ENCODE results near the gene TLL1.

The TLL1 gene

DNA sequence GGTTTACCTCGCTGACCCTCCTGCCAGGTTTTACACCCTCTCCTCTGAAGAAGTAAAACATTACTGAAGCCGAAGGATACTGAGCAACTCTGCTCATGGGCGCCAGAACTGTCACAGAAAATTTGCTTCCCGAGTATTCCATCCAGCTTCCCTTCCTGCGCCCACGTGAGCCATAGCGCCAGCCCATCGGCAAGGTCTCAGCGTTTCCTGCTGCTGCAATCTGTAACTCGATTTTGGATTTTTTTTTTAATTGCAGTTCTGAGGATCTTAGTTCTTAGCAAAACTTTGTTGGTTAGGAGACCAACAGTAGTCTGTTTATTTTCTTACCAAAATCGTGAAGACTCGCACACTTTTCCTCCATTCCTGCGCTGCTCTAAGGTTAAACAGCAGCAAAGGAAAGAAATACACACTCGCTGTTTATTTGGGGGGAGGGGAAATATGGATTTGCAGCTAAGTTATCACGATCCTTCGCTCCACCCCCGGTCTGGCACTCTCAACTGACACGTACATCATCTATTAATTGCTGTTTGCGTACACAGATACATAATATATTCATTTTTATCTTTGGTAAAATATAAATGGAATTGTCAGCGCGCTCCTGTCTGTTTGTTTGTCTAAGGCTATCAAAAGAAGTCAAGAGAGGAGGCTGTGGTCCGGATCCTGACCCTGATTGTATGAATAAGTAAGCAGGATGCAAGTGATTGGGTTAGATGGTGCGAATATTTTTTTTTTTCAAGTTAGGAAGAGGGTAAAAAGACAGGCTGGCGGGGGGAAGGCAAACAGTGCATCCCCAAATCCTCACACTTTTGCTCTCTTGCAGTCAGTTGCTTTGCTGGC lies at the start of gene TLL1:
Gene TLL1, plus strand, starts transcription at position 777 of the 837 bp plus-strand sequence. CDS start 668 bp downstream, outside the sequence.
- no peak for DNase-seq

DNA sequence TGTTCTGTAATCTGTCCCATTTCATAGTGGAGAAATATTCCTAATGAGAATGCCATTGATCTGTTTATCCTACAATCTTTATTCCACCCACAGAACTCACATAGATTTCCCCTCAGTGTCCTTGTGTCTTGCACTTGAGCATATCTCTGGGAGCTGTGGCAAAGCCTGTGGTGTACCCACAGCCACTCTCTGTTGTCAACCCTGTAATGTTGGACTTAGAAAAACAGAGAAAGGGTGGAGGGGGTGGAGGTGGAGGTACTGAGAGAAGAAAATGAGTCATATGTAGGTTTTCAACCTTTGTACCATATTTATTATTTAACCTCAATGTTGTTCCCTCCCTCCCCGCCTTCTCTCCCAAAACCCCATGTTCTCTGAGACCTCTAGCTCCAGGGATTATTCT lies 46.9 kb upstream of the TLL1 start:
- no peak for DNase-seq

DNA sequence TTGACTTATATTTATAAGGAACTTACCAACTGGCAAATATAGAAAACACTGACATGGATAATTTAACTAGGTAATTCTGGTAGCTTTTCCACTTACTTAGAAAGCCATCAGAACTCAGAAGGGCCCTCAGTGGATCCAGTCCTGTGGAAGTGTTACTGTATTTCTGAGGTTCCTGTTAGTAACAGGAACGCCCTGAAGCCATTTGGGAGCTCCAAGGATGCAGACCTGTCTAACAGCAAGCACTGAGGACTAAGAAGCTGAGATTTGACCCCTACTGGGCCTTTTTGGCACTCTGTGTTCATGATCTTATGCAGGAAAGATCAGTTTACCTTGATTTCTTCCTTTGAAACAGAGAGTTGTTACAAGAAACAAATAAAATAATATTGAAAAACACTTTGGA lies 46.0 kb upstream of the TLL1 start:
- no peak for DNase-seq

DNA sequence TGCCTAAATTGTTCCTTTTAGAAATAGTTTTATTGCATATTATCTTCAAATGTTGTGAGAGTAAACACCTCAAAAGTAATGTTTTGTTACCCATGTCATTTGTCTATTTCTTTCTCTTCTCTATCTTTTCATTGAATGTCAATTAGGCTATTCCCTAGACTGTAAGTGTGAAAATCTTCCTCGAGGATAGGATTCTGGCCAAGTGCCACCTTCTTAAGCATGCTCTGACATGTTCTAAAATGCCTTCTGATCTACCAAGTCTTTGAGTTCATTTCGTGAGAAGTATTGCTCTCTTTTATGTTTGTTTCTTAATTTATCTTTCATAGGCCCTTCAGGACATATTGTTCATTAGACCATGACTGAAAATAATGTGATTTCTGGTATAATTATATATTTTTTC lies 44.1 kb upstream of the TLL1 start:
- no peak for DNase-seq

DNA sequence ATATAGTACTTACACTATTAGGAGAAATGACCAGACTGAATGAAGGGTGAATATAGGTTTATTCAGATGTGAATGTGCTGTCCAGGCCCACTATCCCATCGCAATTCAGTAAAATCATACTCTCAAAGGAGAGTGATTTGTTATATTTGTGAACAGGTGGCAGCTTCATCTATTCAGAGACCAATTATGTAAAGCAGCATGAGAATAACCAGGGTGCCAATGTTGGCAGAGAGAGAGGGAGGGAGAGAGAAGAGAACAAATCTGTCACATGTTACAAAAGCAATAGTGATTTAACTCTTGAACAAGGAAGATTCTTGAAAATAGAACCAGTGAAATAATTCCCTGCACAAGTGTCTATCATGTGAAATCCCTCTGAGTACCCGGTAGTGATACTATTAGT lies 38.9 kb upstream of the TLL1 start:
- DNase-seq, result no peak

DNA sequence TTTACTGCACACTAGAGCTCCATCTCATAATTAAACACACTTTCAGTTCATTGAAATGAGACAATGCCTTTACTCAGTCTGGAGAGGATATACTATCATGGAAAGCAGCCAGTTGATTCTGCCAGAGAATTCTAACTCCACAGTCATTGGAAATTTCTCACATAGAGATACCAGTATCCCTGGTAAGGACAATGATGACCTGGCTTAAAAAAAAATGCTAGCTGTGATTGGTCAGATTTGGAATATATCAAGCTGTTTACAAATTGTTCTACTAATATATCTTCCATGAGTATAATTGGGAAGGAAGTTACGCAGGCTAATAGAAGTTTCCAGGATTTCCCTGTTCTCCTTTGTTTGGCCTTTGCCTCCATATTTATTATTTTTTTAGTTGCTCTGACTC lies 34.5 kb upstream of the TLL1 start:
- DNase-seq, result no peak

DNA sequence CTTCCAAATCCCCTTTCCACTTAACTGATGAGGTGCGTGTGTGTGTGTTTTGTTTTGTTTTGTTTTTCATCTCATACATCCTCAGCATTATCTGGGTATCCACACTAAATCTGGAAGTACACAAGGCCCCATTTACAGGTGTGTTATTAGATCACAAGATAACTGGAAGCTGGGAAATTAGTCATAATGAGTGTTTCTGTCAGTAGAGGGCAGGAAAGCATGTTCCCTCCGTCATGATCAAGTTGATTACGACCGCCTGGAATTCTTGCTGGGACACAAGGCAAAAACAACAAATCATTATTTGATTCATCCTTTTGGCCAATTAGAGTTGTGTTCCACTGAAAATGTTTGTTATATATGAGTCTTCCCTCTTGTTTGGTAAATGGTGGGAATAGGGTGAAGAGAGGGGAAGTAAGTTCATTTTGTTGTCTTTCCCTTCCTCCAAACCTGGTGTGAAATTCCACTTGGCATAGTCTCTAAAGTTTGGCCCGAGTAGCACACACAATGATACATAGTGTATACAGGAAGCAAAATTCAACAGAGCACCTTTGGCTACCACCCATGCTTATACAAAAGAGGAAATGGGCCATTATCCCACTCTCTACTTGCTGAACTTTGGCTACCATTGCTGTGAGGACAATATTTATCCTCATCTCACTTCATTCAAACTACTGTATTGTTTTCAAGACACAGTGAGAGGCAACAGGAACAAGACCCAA lies 33.3 kb upstream of the TLL1 start:
- DNase-seq, result no peak

DNA sequence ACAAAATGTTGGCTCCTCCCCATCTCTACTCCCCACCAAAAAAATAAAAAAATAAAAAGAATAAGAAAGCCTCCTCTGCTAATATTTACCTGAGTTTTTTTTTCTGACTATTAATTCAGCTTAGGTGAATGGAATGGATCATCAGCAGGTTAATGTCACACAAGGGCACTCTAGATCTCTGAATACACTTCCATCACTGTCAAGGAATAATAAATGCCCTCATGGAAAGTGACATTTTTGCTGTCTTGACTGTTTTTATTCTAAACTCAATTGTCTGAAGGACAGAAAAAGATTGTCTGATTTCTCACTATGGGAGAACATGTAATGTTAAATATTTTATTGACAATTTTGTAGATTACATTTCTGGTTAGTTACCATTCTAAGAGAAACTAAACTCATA lies 30.4 kb upstream of the TLL1 start:
- DNase-seq, result no peak

DNA sequence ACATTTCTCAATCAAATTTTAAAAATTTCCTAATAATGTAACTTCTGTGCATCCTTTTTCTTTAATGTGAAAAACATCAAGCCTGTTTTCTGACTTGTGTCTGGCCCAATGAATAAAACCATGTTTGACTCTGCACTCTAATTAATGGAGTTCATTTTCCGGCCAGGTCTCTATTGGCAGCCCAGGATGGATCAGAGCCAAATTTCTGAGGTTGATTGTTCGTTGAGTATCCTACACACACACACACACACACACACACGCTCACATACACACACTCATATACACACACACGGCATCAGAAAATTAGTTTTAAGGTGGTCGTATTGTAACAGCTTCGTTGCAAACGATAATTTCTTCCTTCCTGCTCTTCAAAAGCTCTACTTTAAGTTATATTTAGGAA lies 28.9 kb upstream of the TLL1 start:
- DNase-seq, result no peak

DNA sequence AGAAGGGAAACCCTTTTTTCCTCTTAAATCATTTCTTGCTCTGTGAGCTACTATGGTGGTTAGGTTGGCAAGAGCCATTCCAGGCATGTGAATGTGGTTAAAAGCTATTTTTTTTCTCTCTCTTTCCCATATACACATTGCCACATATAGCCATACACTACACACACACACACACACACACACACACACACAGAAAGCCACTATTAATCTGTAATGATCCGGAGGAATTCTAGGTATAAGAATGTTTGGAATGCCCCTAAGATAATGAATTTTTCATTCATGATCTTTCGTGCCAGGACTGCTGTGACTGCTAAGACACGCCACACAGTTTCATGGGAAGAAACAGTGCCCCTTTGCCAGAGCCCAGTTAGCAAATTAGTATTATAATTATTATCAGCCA lies 21.8 kb upstream of the TLL1 start:
- DNase-seq, result no peak

DNA sequence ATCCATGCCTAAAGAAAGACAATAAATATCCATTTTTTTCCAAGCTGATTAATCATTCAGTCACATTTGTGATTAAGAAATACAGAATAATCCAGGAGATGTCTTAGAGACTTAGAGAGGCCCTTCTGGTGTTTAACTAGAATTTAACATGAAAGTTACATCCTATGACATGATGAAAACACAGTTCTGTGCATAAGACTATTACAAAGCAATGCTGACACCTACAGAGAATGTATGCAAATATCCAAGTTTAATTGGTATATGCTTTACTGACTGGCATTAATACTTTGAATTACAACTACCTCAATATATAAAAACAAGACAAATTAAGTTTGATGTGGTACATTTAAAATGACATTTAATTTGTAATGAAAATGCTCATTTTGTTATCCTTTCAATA lies 17.8 kb upstream of the TLL1 start:
- no peak for DNase-seq

DNA sequence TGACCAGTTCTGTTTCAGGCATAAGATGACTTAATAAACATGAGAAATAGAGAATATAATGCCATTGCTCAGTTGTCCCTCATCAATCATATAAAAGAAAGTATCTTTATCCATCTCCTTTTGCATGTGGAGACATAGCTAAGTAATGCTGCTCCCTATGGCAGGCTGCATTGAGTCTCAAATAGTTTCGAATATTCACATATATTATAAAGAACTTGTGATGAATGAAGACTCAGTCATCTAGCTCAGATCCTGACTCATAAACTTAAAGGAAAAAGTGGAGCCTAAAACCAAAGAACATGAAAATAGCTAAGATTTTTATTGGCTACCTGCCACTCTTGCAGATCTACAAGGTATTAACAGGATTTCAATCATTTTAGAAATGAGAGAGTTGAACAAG lies 11.7 kb upstream of the TLL1 start:
- no peak for DNase-seq

DNA sequence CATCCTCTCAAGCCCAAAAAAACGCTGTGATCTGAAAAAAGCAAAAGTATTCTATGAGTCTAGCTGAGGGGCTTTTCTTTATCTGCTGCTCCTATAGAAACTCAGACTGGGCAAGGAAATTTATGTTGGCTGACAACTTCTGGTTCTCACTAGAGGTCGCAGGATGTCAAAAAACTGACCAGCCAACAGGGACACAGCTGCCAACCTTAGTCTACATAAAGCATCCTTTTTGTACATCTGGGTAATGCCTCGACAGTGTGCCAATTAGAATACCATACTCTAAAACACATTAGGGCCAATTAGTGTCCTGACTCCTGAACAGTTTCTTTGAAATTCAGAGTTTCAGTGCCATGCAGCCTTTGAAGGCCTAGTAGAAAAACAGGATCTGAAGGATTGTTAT lies 8.8 kb upstream of the TLL1 start:
- DNase-seq, result no peak

DNA sequence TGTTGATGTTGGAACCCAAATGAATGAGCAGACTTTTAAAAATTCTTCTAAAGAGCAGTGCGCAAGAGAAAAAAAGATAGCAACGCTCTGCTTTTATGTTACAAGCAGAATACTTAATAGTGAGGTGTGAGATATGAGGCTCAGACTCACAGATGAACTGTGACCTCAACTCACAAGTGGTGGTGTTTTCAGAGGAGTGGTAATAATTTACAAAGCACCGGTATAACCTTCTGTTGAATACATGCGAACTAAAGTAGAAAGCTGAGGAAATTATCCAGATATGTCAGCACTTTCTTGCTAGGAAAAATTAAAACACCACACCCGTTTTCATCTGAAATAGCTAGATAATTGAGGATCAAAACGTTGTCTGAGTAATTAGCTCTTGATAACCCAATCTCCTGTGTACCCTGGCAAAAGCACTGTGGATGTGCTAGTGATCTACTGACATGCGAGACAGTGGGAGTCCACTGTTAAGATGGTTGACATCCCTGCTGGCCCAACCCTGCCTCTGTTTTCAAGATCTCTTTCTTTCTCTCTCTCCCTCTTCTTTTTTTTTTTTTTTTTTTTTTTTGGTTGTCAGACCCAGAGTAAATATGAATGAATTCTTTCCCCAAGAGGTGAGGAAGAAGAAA lies 6.9 kb upstream of the TLL1 start:
- DNase-seq, result no peak

DNA sequence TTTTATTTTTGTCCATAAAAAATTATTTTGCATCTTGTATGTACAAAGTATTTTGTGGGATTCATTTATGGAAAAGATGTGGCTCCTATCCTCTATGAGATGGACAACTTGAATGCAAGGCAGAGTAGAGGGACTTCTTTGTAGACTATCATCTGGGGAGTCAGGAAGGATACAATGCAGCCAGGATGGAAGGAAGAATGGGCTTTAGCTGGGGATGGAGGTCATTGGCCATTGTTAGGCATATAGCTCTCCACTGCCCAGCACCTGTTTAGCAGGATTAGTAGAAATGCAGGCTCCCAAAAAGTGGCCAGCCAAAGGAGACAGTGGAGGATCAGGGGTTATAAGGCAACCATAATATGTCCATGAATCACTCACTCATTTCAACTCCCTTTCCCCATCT lies 5.1 kb upstream of the TLL1 start:
- no peak for DNase-seq

DNA sequence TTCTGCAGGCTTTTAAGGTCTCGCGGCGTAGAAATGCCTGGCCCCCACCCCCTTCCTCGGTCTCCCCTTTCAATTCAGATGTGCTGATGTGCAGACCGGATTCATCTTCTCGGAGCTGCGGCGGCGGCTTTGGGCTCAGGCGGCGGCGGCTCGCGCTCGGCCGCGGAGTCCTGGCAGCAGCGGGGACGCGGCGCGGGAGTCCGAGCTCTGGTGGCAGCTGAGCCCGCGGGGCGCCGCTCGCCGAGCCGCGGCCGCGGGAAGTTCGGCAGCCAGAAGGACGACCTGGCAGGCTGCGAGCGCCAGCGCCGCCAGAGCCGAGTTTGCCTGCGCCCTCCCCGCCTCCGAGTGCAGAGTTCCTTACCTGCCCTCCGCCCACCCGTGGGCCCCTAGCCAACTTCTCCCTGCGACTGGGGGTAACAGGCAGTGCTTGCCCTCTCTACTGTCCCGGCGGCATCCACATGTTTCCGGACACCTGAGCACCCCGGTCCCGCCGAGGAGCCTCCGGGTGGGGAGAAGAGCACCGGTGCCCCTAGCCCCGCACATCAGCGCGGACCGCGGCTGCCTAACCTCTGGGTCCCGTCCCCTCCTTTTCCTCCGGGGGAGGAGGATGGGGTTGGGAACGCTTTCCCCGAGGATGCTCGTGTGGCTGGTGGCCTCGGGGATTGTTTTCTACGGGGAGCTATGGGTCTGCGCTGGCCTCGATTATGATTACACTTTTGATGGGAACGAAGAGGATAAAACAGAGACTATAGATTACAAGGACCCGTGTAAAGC lies 448 bp downstream of the TLL1 start:
- peak in 1 of 4 experiments; percentile 0 for DNase-seq

DNA sequence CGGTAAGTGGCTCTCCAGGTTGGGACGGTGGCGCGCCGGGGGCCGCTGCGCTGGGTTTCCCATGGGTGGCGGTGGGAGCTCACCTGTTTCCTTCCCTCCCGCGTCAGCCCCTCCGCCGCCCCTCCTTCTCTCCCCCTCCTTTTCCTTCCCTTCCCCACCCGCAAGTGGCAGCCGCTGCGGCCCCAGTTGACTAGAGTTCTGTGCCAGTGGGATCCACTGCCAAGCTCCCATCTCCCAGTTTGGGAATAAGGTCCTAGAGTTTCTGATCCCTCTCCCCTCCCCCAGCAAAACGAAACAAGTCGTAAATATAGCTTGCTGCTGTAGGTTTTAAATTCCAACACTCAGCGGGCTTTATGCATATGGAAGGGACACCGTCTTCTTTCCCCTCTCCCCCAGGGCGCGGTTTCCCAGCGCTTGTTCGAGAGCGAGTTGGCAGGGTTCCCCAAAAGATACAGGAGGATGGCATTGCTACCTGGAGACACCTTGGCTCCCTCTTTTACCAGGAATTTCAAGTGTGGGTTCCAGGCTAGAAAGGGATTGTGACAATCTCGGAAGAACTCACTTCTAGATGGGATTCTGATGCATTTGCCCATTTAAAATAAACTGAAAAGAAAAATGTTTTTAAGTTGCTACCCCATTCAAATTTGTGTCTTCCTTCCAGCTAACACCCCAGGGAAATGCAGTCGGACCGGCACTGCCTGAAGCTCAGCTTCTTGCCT lies 1.2 kb downstream of the TLL1 start:
- DNase-seq, result no peak

DNA sequence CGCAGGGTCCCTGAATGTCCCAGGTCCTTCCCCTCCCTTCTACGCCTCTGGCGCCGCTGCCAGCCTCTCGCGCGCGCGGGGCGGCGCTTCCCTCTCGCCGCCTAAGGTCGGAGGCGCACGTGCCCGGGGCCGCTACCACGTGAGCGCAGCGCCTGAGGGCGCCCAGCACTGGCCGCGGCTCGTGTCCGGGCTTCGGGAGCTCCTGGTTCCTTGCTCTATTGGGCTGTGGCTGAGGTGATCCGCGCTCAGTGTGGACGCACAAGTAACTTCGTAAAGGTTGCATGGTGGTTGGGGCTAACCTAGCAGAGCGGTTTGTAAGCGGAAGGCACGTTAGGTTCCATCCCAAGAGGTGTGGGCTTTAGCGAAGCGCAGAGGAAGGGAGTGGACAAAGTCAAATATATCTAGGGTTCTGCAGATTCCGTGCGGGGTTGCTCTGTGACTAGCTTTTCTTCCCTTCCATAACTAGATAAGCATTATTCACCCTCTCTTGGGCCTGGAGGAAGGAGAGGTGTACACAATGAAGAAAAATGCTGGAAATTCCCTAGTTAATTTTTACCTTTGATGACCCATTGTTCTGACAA lies 1.8 kb downstream of the TLL1 start:
- DNase-seq, result no peak

DNA sequence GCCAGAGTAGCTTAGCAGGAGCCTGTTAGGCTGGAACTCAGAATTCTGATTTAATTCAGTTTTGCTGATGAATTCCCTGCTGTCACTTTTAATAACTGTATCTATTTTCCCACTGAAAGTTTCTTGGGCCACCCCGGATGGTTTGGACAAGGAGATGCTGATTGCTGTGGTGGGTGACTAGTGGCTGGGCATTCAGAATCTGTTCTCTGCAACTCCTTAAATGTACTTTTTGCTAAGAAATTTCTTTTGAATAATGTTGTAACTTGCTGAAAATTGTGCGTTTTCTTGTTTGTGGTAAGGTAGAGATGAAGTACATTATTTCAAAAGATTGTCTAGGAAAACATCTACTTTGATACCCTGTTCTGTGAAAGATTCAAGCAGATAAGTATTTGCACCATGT lies 2.4 kb downstream of the TLL1 start:
- DNase-seq, result no peak

DNA sequence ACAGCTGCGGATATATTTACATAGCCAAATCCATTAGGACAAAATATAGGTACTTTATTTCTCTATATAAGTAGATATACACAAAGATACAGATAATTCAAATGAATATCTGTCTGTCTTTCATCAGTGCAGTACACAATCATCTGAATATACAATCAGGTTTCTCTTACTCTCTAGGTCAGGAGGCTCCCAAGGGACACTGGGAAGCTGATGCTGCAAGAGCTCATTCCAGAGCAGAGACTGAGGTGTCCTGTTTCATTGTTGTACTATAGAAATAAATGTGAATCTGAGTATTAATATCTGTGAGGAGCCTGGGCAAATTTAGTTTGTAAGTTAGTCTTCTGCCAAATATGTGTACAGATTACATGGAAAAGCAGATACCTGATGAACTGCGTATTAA lies 4.2 kb downstream of the TLL1 start:
- DNase-seq, result no peak

DNA sequence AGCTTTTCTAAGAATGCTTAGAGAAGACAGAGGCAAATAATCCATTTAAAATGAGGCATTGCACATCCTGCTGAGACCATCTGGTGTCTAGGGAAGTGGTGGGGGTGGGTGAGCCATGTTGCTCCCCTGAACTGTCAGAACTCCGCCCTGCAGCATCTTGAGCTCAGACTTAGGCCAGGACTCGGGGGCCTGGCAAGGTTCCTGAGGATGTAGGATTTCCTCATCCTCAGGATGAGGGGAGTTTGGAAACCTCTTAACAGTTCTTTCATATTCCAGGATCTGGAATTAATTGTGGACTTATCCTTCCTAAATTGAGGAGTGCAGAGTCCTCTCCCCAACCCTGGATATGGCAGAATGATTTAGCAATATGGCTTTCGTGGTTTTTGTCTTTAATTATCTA lies 6.6 kb downstream of the TLL1 start:
- DNase-seq, result no peak

DNA sequence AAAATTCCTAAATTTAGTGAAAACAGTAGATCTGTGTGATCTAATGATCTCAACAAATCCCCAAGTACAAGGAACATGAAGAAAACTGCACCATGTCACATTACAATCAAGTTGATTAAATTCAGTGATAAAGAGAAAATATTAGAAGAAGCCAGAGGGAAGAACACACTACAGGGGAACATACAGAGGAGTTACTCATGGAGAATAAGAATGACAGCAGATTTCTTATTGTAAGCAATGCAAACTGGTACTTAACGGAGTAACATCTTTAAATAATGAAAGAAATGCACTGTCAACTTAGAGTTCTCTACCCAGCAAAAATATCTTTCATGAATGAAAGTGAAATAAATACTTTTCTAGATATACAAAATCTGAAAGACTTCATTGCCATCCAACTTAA lies 21.1 kb downstream of the TLL1 start:
- no peak for DNase-seq

Measured in activated naive CD4-positive, alpha-beta T cell (primary cell).